CD14-positive monocyte (primary cell): ENCODE measurements around the gene KNTC1. TPM values are rescaled to one million over a fixed set of nuclear protein-coding genes. Genes with fewer than 3 reads are reported as not detected.
"Not testable (repeated sequence)": the region's sequence is repeated elsewhere in the genome, so short reads cannot be mapped to it uniquely, and the experiment has no call there.

Experiments used
- DNase-seq, 3 donors: peaks; one replicate each; pipeline ENCODE4 v3.0.0-alpha.2; 2011 to 2022
- H2AFZ ChIP-seq: 2 replicates; pipeline ENCODE4 v1.6.0; 2012; ENCODE audit warnings: mild to moderate bottlenecking, low read depth, low read length, inconsistent platforms; ENCODE audit not compliant: insufficient read depth, poor library complexity, severe bottlenecking
- H3K27ac ChIP-seq, 2 donors: 1 replicate in 1 of 2; 2 replicates in 1 of 2; pipeline ENCODE4 v1.5.1; 2012 to 2013; ENCODE audit warnings: low read length in 2 of 2, control low read depth in 1 of 2, inconsistent platforms in 1 of 2, low read depth in 1 of 2, mild to moderate bottlenecking in 1 of 2
- H3K27me3 ChIP-seq, 2 donors: one replicate each; pipeline versions ENCODE4 v1.6.0 to v1.6.1; 2011 to 2013; ENCODE audit warnings: low read length in 2 of 2; ENCODE audit not compliant: control insufficient read depth in 2 of 2, insufficient read depth in 2 of 2
- H3K36me3 ChIP-seq, 2 donors: replicated peaks in 1 of 2; 1 replicate in 1 of 2; 2 replicates in 1 of 2; pipeline versions ENCODE4 v1.5.1 to v1.6.1; 2012 to 2013; ENCODE audit warnings: low read length in 2 of 2, control low read depth in 1 of 2, inconsistent platforms in 1 of 2, mild to moderate bottlenecking in 1 of 2; ENCODE audit not compliant: insufficient read depth in 2 of 2, control insufficient read depth in 1 of 2
- H3K4me1 ChIP-seq, 2 donors: 1 replicate in 1 of 2; 2 replicates in 1 of 2; pipeline versions ENCODE4 v1.5.1 to v1.6.1; 2012 to 2013; ENCODE audit warnings: low read length in 2 of 2, control low read depth in 1 of 2, inconsistent platforms in 1 of 2, mild to moderate bottlenecking in 1 of 2, moderate library complexity in 1 of 2; ENCODE audit not compliant: insufficient read depth in 2 of 2, control insufficient read depth in 1 of 2
- H3K4me2 ChIP-seq: replicated peaks from 2 replicates; pipeline ENCODE3; 2012; ENCODE audit warnings: low read length, moderate library complexity, mild to moderate bottlenecking; ENCODE audit not compliant: poor library complexity, severe bottlenecking; ENCODE audit errors: extremely low read depth
- H3K4me3 ChIP-seq, 3 experiments: fragments of 200-600 bp in 1 of 3; sonication (generic) in 1 of 3; replicated peaks in 1 of 3; 1 replicate in 2 of 3; 2 replicates in 1 of 3; pipeline ENCODE4 v1.5.1; 2011 to 2013; ENCODE audit warnings: low read length in 3 of 3, mild to moderate bottlenecking in 3 of 3, control low read depth in 2 of 3, low read depth in 2 of 3, inconsistent platforms in 1 of 3, moderate library complexity in 1 of 3
- H3K79me2 ChIP-seq: 2 replicates; pipeline ENCODE4 v1.6.0; 2012; ENCODE audit warnings: mild to moderate bottlenecking, control low read depth, inconsistent platforms, low read length, moderate library complexity; ENCODE audit not compliant: insufficient read depth
- H3K9ac ChIP-seq: 2 replicates; pipeline ENCODE4 v1.6.0; 2017; ENCODE audit warnings: low read length, mild to moderate bottlenecking; ENCODE audit not compliant: insufficient read depth, poor library complexity, severe bottlenecking
- H3K9me3 ChIP-seq, 2 donors: replicated peaks in 1 of 2; 1 replicate in 1 of 2; 2 replicates in 1 of 2; pipeline versions ENCODE4 v1.5.1 to v1.6.1; 2012 to 2013; ENCODE audit warnings: low read length in 2 of 2, control low read depth in 1 of 2; ENCODE audit not compliant: control insufficient read depth in 1 of 2, insufficient read depth in 1 of 2
- H4K20me1 ChIP-seq: 2 replicates; pipeline ENCODE4 v1.6.0; 2012; ENCODE audit warnings: mild to moderate bottlenecking, low read length, control low read depth, moderate library complexity; ENCODE audit not compliant: insufficient read depth
- H3K27ac Mint-ChIP-seq, 7 donors: one replicate each; pipeline ENCODE4 v1.8.0; 2020; ENCODE audit warnings: mild to moderate bottlenecking in 7 of 7, mixed read lengths in 7 of 7, moderate library complexity in 6 of 7, inconsistent platforms in 2 of 7
- H3K27me3 Mint-ChIP-seq, 3 donors: one replicate each; pipeline ENCODE4 v1.8.0; 2021 to 2022; ENCODE audit warnings: low read depth in 3 of 3, mild to moderate bottlenecking in 3 of 3, mixed read lengths in 3 of 3, moderate library complexity in 3 of 3, inconsistent platforms in 1 of 3
- H3K36me3 Mint-ChIP-seq, 2 donors: one replicate each; pipeline ENCODE4 v1.8.0; 2020; ENCODE audit warnings: mixed read lengths in 2 of 2, inconsistent platforms in 1 of 2, mild to moderate bottlenecking in 1 of 2
- H3K4me1 Mint-ChIP-seq: one replicate; pipeline ENCODE4 v1.8.0; 2020; ENCODE audit warnings: mild to moderate bottlenecking, mixed read lengths
- H3K4me3 Mint-ChIP-seq, 2 donors: one replicate each; pipeline ENCODE4 v1.8.0; 2020; ENCODE audit warnings: mild to moderate bottlenecking in 2 of 2, mixed read lengths in 2 of 2, moderate library complexity in 1 of 2
- H3K9me3 Mint-ChIP-seq, 7 donors: one replicate each; pipeline ENCODE4 v1.8.0; 2020 to 2022; ENCODE audit warnings: mixed read lengths in 7 of 7, mild to moderate bottlenecking in 6 of 7, moderate library complexity in 6 of 7, inconsistent platforms in 2 of 7
- WGBS: methylation state at CpG from one replicate; pipeline ENCODE4 v1.1.5; 2013; ENCODE audit warnings: missing lambda C conversion rate; ENCODE audit not compliant: insufficient coverage; 5-methylcytosine and 5-hydroxymethylcytosine counted together
- intact Hi-C, 2 donors: fragments of 100-400 bp; cut with micrococcal nuclease; formaldehyde crosslinking; loops; one replicate each; pipeline versions ENCODE4 v1.15.0 to v1.15.1; 2023
- polyA plus RNA-seq, 3 donors: library from polyadenylated mRNA; depleted of rRNA in 1 of 3; unstranded in 2 of 3; stranded (reverse) in 1 of 3; fragments of 300-500 nt in 2 of 3; fragments of >200 nt in 1 of 3; fragmentation: Illumina TruSeq in 2 of 3; gene quantifications; 1 replicate in 2 of 3; 2 replicates in 1 of 3; pipeline ENCODE4 v1.2.3, GENCODE V29; 2012 to 2021
- TF ChIP-seq, protein P1 (sequence below): fragments of 200-600 bp; IDR thresholded peaks from one replicate; pipeline ENCODE4 v1.8.0; 2022; ENCODE audit warnings: antibody characterized with exemption, mild to moderate bottlenecking

The KNTC1 gene
- polyA plus RNA-seq, 3 donors, result 0.65 to 10.3 (median 0.81) TPM

DNA sequence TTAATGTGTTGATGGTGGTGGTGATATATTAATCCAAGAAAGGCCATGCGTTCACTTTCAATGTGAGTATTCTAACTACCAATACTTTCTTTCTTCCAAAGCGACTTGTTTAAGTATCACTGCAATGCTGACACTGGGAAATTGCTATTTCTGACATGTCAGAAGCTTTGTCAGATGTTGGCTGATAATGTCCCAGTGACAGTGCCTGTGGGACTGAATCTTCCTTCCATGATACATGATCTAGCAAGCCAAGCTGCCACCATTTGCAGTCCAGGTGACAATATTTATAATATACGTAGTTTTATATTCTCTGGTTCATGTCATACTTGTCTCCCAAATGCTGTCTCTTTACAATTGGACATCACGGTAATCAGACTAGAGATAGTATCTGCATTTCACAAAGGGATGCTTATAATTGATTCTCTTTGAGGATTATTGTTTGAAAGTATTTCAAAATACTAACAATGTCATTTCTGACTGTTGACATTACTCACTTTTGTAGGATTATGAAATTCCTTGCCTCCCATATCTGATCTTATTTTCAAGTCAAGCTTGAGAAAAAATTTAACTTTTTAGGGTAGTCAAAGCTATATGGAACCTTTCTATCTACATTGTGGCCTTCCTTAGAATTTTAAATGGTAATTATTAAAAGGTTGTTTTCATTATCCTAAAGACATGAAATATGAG, 57.3 kb downstream of the KNTC1 start:
- Histone ChIP-seq H3K4me3 (no peak overlapping the region), H3K9ac (no peak overlapping the region), H3K27ac (no peak overlapping the region), H3K4me2 (no peak overlapping the region), H3K9me3 (no peaks in the 10 kb centered on the region), H3K4me1 (no peaks in the 10 kb centered on the region), H4K20me1 (no peaks in the 10 kb centered on the region), H3K36me3 (peaks cover 37 to 81% of the 10 kb centered on the region in 2 donors), H2AFZ (no peak overlapping the region), H3K79me2 (no peaks in the 10 kb centered on the region), H3K27me3 (no peaks in the 10 kb centered on the region)
- H3K27me3 Mint-ChIP-seq, result no peaks in the 10 kb centered on the region
- no peak overlapping the region for H3K4me3 Mint-ChIP-seq
- H3K36me3 Mint-ChIP-seq, result peaks cover 39 to 82% of the 10 kb centered on the region in 2 donors
- no peak for DNase-seq
- no CpG with 5 or more reads among the region's 4 CpGs for WGBS
- H3K27ac Mint-ChIP-seq, result no peak overlapping the region
- no peaks in the 10 kb centered on the region for H3K4me1 Mint-ChIP-seq
- intact Hi-C loops, result no loop called here
- H3K9me3 Mint-ChIP-seq, result no peaks in the 10 kb centered on the region
- TF ChIP-seq, protein P1, sequence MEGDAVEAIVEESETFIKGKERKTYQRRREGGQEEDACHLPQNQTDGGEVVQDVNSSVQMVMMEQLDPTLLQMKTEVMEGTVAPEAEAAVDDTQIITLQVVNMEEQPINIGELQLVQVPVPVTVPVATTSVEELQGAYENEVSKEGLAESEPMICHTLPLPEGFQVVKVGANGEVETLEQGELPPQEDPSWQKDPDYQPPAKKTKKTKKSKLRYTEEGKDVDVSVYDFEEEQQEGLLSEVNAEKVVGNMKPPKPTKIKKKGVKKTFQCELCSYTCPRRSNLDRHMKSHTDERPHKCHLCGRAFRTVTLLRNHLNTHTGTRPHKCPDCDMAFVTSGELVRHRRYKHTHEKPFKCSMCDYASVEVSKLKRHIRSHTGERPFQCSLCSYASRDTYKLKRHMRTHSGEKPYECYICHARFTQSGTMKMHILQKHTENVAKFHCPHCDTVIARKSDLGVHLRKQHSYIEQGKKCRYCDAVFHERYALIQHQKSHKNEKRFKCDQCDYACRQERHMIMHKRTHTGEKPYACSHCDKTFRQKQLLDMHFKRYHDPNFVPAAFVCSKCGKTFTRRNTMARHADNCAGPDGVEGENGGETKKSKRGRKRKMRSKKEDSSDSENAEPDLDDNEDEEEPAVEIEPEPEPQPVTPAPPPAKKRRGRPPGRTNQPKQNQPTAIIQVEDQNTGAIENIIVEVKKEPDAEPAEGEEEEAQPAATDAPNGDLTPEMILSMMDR, result no peak

DNA sequence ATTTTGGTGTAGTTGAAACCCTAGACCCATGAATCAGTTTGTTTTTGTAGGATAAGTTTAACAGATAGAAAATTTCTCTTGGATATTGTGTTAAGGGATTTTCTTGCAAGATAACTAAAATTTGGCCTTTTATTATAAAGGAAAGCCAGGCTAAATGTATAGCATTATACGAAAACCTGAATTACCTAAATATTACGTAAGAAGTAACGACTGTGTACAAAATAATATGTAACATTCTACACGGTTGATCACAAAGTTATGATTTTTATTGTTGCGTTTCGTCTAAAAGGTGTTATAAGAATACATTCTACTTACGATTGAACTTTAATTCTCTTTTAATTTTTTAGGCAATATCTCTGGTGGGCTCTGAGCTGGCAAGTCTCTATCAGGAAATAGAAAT, 63.9 kb downstream of the KNTC1 start:
- WGBS, result no CpG with 5 or more reads among the region's 7 CpGs
- H3K4me1 ChIP-seq, result no peaks in the 10 kb centered on the region
- H3K79me2 ChIP-seq, result no peaks in the 10 kb centered on the region
- no peak overlapping the region for H3K9ac ChIP-seq
- no peaks in the 10 kb centered on the region for H4K20me1 ChIP-seq
- no peak overlapping the region for H3K27ac ChIP-seq
- no peak overlapping the region for H3K4me3 Mint-ChIP-seq
- no peak for DNase-seq
- no peaks in the 10 kb centered on the region for H3K4me1 Mint-ChIP-seq
- H3K4me3 ChIP-seq, result no peak overlapping the region
- H3K27ac Mint-ChIP-seq, result no peak overlapping the region
- H2AFZ ChIP-seq, result no peak overlapping the region
- TF ChIP-seq, protein P1, result no peak
- no peak overlapping the region for H3K4me2 ChIP-seq
- H3K9me3 ChIP-seq, result no peaks in the 10 kb centered on the region
- H3K36me3 ChIP-seq, result peaks cover 39 to 66% of the 10 kb centered on the region in 2 donors
- H3K27me3 Mint-ChIP-seq, result no peaks in the 10 kb centered on the region
- H3K36me3 Mint-ChIP-seq, result peaks cover 36 to 59% of the 10 kb centered on the region in 2 donors
- no peaks in the 10 kb centered on the region for H3K9me3 Mint-ChIP-seq
- H3K27me3 ChIP-seq, result no peaks in the 10 kb centered on the region
- intact Hi-C loops, result no loop called here

DNA sequence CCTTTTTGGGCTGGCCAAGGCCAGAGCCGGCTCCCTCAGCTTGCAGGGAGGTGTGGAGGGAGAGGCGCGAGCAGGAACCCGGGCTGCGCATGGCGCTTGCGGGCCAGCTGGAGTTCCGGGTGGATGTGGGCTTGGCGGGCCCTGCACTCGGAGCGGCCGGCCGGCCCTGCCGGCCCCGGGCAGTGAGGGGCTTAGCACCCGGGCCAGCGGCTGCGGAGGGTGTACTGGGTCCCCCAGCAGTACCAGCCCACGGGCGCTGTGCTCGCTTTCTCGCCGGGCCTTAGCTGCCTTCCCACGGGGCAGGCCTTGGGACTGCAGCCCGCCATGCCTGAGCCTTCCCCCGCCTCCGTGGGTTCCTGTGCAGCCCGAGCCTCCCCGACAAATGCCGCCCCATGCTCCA, 64.9 kb downstream of the KNTC1 start:
- WGBS, result 95% methylated on average over 12 of the region's 30 CpGs
- H3K27ac Mint-ChIP-seq, H3K9ac ChIP-seq: not testable (repeated sequence)

More for the DNA sequence above, 64.9 kb downstream of the KNTC1 start:
- H3K9me3 ChIP-seq, H3K4me3 Mint-ChIP-seq, DNase-seq, H3K4me3 ChIP-seq, intact Hi-C loops, H3K27me3 ChIP-seq, H3K79me2 ChIP-seq, H3K4me1 Mint-ChIP-seq, H3K27me3 Mint-ChIP-seq, H3K27ac ChIP-seq, H3K9me3 Mint-ChIP-seq, H2AFZ ChIP-seq, H3K4me1 ChIP-seq, H3K4me2 ChIP-seq, H4K20me1 ChIP-seq: not testable (repeated sequence)
- peaks cover 39 to 54% of the 10 kb centered on the region in 2 donors for H3K36me3 Mint-ChIP-seq
- peaks cover 39 to 71% of the 10 kb centered on the region in 2 donors for H3K36me3 ChIP-seq
